ENCODE results near the gene BTBD6. TPM values are rescaled to one million over a fixed set of nuclear protein-coding genes. Genes with fewer than 3 reads are reported as not detected.

BTBD6 gene
- 10 to 100 TPM; 26.9 to 34.9 TPM for total RNA-seq

- H3K9me3 ChIP-seq = no peaks in the 10 kb centered on the region
- peaks cover 0 to 22% of the 10 kb centered on the region in 2 donors for H3K4me1 ChIP-seq
- peaks cover 30% of the 10 kb centered on the region for H3K36me3 ChIP-seq
- DNase-seq (ENCODE audit: low spot score) = peak; percentile 90
- peak within 1 kb of the TSS; percentile 81 to 83 for H3K27ac ChIP-seq
- H3K27me3 ChIP-seq = no peaks in the 10 kb centered on the region
- TF ChIP-seq, protein P1, sequence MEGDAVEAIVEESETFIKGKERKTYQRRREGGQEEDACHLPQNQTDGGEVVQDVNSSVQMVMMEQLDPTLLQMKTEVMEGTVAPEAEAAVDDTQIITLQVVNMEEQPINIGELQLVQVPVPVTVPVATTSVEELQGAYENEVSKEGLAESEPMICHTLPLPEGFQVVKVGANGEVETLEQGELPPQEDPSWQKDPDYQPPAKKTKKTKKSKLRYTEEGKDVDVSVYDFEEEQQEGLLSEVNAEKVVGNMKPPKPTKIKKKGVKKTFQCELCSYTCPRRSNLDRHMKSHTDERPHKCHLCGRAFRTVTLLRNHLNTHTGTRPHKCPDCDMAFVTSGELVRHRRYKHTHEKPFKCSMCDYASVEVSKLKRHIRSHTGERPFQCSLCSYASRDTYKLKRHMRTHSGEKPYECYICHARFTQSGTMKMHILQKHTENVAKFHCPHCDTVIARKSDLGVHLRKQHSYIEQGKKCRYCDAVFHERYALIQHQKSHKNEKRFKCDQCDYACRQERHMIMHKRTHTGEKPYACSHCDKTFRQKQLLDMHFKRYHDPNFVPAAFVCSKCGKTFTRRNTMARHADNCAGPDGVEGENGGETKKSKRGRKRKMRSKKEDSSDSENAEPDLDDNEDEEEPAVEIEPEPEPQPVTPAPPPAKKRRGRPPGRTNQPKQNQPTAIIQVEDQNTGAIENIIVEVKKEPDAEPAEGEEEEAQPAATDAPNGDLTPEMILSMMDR (IDR thresholded peaks at IDR 0.05) = no peak
- peak within 1 kb of the TSS; percentile 53 to 60 for H3K4me3 ChIP-seq
These were observed at the start of gene BTBD6 for GRCh38 chr14:105248368-105249181. Gene BTBD6, plus strand, starts transcription at chr14:105248533. Its CDS starts 179 bp downstream, at chr14:105248712.

DNA sequence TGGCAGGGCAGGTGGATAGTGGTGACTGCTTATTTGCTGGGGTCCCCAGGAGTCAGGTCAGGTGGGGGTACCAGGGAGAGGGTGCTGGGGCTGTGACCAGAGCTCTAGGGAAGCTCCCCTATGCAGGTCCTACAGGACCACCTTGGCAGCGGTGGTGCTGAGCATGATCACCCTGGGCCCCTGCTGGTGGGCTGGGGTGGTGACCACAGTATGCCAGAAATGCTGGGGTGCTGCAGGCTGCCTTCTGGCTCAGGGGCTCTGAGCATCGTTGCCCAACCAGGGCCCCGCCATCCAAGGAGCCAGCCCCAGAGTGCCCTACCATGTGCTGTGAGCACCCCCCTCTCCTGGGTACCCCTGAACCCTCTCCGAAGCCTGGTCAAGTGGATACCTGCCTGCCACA lies 49.7 kb upstream of the BTBD6 start:
- Histone ChIP-seq H3K27ac (peak overlapping the region; percentile 37 to 57), H3K9me3 (no peaks in the 10 kb centered on the region), H3K27me3 (peaks cover 4 to 20% of the 10 kb centered on the region in 2 donors), H3K4me3 (no peak overlapping the region), H3K4me1 (peaks cover 0 to 92% of the 10 kb centered on the region in 2 donors), H3K36me3 (no peaks in the 10 kb centered on the region)
- DNase-seq (ENCODE audit: low spot score) = no peak
- TF ChIP-seq, protein P1 (IDR thresholded peaks at IDR 0.05) = no peak

- H3K9me3 ChIP-seq = no peaks in the 10 kb centered on the region
- H3K36me3 ChIP-seq = no peaks in the 10 kb centered on the region
- no peak overlapping the region for H3K4me3 ChIP-seq
- peaks cover 4 to 20% of the 10 kb centered on the region in 2 donors for H3K27me3 ChIP-seq
- DNase-seq (ENCODE audit: low spot score) = no peak
- peaks cover 0 to 92% of the 10 kb centered on the region in 2 donors for H3K4me1 ChIP-seq
- H3K27ac ChIP-seq = peak overlapping the region; percentile 46 to 57
- TF ChIP-seq, protein P1 (IDR thresholded peaks at IDR 0.05) = no peak
These were observed 49.2 kb upstream of the BTBD6 start for GRCh38 chr14:105199093-105199492.

DNA sequence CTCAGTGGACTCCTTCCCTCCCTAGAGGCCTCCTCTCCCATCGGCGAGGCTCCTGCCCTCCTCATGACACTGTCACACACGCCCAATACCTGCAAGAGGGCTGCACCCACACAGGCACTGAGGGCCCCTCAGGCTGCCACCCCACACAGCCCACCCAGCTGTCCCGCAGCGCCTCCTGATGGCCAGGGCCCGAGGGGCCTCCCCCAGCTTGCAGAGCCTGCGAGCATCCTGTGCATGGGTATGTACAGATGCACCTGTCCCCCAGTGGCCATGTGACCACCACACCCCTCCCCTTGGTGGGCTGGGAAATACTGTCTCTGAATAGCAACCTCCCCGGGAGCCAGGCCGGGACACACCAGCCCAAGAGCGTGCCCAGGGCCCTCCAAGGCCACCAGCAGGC lies 48.3 kb upstream of the BTBD6 start:
- Histone ChIP-seq H3K27ac (no peak overlapping the region), H3K27me3 (peaks cover 4 to 16% of the 10 kb centered on the region in 2 donors), H3K9me3 (no peaks in the 10 kb centered on the region), H3K36me3 (no peaks in the 10 kb centered on the region), H3K4me1 (peaks cover 0 to 92% of the 10 kb centered on the region in 2 donors), H3K4me3 (no peak overlapping the region)
- TF ChIP-seq, protein P1 (IDR thresholded peaks at IDR 0.05) = no peak
- DNase-seq (ENCODE audit: low spot score) = no peak

DNA sequence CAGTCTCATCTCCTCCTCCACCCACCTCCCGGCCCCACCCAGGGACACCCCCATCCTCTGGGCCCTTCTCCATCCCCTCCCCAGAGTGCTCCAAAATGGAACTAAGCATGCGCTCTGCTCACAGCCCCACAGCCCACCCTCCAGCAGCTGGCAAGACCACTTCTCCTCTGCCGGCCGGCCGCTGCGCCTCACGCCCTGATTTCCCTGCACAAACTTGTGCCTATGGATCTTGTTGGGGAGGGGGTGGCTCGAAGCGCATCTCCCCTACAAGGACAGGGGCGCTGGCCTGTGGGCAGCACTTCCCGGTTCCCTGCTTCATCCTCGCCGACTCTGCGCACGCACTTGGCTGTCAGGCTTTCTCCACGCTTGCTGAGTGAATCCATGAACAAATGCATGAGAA lies 47.7 kb upstream of the BTBD6 start:
- Histone ChIP-seq H3K36me3 (no peaks in the 10 kb centered on the region), H3K4me1 (peaks cover 0 to 92% of the 10 kb centered on the region in 2 donors), H3K4me3 (no peak overlapping the region), H3K9me3 (no peaks in the 10 kb centered on the region), H3K27ac (no peak overlapping the region), H3K27me3 (peaks cover 4 to 11% of the 10 kb centered on the region in 2 donors)
- DNase-seq (ENCODE audit: low spot score) = no peak
- TF ChIP-seq, protein P1 (IDR thresholded peaks at IDR 0.05) = no peak

Measured in right atrium auricular region (tissue), 2 donors.